ENCODE measurements around the gene TOMM40. TPM values are rescaled to one million over a fixed set of nuclear protein-coding genes. Genes with fewer than 3 reads are reported as not detected.

The TOMM40 gene
- total RNA-seq, 2 experiments from 2014 or later: 80.9 to 89.7 TPM

DNA sequence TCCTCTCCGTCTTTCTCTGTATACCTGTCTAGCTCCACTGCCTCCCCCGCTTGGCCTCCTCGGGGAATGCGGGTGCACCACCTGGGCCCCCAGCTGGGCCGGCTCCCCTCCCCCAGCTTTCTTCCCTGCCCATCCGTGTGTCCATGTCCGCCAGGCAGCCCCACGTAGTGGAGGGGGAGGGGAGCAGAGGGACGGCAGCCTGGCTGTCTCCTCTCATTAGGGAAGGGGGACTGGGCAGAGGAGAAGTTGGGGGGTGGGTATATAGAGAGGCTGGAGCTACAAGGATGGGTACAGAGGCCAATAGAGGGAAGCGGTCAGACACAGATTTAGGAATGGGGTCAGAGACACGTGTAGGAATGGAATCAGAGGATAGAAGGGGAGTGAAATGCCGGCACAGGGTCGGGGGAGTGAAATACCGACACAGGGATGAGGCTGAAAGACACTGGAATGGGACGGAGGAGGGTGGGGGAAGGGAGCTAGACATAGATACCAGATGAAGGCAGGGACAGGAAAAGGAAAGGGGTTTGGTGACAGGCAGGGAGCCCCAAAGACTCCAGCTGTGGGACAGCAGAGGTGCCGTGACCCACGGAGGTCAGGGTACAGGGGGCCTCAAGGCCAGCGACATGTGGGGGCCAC is 42.1 kb upstream of the TOMM40 start:
- Histone ChIP-seq H2AFZ (ENCODE audit: low read length) (no peak overlapping the region), H3K4me2 (ENCODE audit: low read length) (no peak overlapping the region), H3K9me3 (ENCODE audit: low read length) (no peaks in the 10 kb centered on the region), H4K20me1 (ENCODE audit: insufficient read depth, low read length) (no peaks in the 10 kb centered on the region), H3K79me2 (ENCODE audit: insufficient read depth, low read depth, low read length) (no peaks in the 10 kb centered on the region), H3K4me3 (ENCODE audit: low read depth, low read length, poor library complexity, severe bottlenecking) (no peak overlapping the region), H3K36me3 (ENCODE audit: insufficient read depth, low read length) (no peaks in the 10 kb centered on the region), H3K27ac (ENCODE audit: low read depth, low read length, poor library complexity, severe bottlenecking) (no peak overlapping the region), H3K9me2 (ENCODE audit: insufficient read depth, low read length) (no peaks in the 10 kb centered on the region), H3K4me1 (ENCODE audit: insufficient read depth, low read length, poor library complexity, severe bottlenecking) (peaks cover 16% of the 10 kb centered on the region)
- BruUV-seq (replicated peaks): no TSS peak
- no peak for DNase-seq (ENCODE audit: low spot score)
- CTCF ChIA-PET (ENCODE audit: unreplicated experiment): no interaction called here
- intact Hi-C loops (cut with micrococcal nuclease; ENCODE audit: unreplicated experiment): no loop called here
- no peak for TF ChIP-seq EZH2phosphoT487 (IDR thresholded peaks at IDR 0.05; ENCODE audit: borderline replicate concordance, low read depth, low read length)
- TF ChIP-seq, protein P1, sequence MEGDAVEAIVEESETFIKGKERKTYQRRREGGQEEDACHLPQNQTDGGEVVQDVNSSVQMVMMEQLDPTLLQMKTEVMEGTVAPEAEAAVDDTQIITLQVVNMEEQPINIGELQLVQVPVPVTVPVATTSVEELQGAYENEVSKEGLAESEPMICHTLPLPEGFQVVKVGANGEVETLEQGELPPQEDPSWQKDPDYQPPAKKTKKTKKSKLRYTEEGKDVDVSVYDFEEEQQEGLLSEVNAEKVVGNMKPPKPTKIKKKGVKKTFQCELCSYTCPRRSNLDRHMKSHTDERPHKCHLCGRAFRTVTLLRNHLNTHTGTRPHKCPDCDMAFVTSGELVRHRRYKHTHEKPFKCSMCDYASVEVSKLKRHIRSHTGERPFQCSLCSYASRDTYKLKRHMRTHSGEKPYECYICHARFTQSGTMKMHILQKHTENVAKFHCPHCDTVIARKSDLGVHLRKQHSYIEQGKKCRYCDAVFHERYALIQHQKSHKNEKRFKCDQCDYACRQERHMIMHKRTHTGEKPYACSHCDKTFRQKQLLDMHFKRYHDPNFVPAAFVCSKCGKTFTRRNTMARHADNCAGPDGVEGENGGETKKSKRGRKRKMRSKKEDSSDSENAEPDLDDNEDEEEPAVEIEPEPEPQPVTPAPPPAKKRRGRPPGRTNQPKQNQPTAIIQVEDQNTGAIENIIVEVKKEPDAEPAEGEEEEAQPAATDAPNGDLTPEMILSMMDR (conservative IDR thresholded peaks at IDR 0.05; ENCODE audit: low read length): no peak
- POLR2A ChIA-PET: interaction anchor here (0.7 kb wide), 2 partner anchors 25 to 863 kb away, joined by 3 read pairs; no protein-coding TSS in a partner anchor

- H3K79me2 ChIP-seq (ENCODE audit: insufficient read depth, low read depth, low read length): no peaks in the 10 kb centered on the region
- no peak overlapping the region for H3K4me3 ChIP-seq (ENCODE audit: low read depth, low read length, poor library complexity, severe bottlenecking)
- no peaks in the 10 kb centered on the region for H3K36me3 ChIP-seq (ENCODE audit: insufficient read depth, low read length)
- ChIA-PET POLR2A (no interaction called here), CTCF (ENCODE audit: unreplicated experiment) (interaction anchor here (0.6 kb wide), 1 partner anchor 138 kb away, joined by 8 read pairs; no protein-coding TSS in a partner anchor)
- TF ChIP-seq EZH2phosphoT487 (IDR thresholded peaks at IDR 0.05; ENCODE audit: borderline replicate concordance, low read depth, low read length): no peak
- TF ChIP-seq, protein P1 (conservative IDR thresholded peaks at IDR 0.05; ENCODE audit: low read length): no peak
- H2AFZ ChIP-seq (ENCODE audit: low read length): no peak overlapping the region
- H3K9me3 ChIP-seq (ENCODE audit: low read length): no peaks in the 10 kb centered on the region
- intact Hi-C loops (cut with micrococcal nuclease; ENCODE audit: unreplicated experiment): no loop called here
- no peaks in the 10 kb centered on the region for H3K9me2 ChIP-seq (ENCODE audit: insufficient read depth, low read length)
- peaks cover 5% of the 10 kb centered on the region for H3K4me1 ChIP-seq (ENCODE audit: insufficient read depth, low read length, poor library complexity, severe bottlenecking)
- DNase-seq (ENCODE audit: low spot score): no peak
- no TSS peak for BruUV-seq (replicated peaks)
- no peaks in the 10 kb centered on the region for H4K20me1 ChIP-seq (ENCODE audit: insufficient read depth, low read length)
- no peak overlapping the region for H3K4me2 ChIP-seq (ENCODE audit: low read length)
- no peak overlapping the region for H3K27ac ChIP-seq (ENCODE audit: low read depth, low read length, poor library complexity, severe bottlenecking)
Observed at GRCh38 chr19:44850641-44851109, 40.4 kb upstream of the TOMM40 start.

GRCh38 chr19:44851427-44851826 is 39.6 kb upstream of the TOMM40 start:
- H3K27ac ChIP-seq (ENCODE audit: low read depth, low read length, poor library complexity, severe bottlenecking): no peak overlapping the region
- H3K4me3 ChIP-seq (ENCODE audit: low read depth, low read length, poor library complexity, severe bottlenecking): no peak overlapping the region
- CTCF ChIA-PET (ENCODE audit: unreplicated experiment): no interaction called here
- no peaks in the 10 kb centered on the region for H3K9me3 ChIP-seq (ENCODE audit: low read length)
- H3K4me1 ChIP-seq (ENCODE audit: insufficient read depth, low read length, poor library complexity, severe bottlenecking): peaks cover 5% of the 10 kb centered on the region
- H2AFZ ChIP-seq (ENCODE audit: low read length): no peak overlapping the region
- peak; percentile 38 for DNase-seq (ENCODE audit: low spot score)
- POLR2A ChIA-PET: interaction anchor here (0.5 kb wide), 1 partner anchor 14 kb away, joined by 3 read pairs; no protein-coding TSS in a partner anchor
- no peaks in the 10 kb centered on the region for H3K9me2 ChIP-seq (ENCODE audit: insufficient read depth, low read length)
- no peaks in the 10 kb centered on the region for H3K36me3 ChIP-seq (ENCODE audit: insufficient read depth, low read length)
- no peaks in the 10 kb centered on the region for H3K79me2 ChIP-seq (ENCODE audit: insufficient read depth, low read depth, low read length)
- H3K4me2 ChIP-seq (ENCODE audit: low read length): no peak overlapping the region
- H4K20me1 ChIP-seq (ENCODE audit: insufficient read depth, low read length): no peaks in the 10 kb centered on the region
- no peak for TF ChIP-seq EZH2phosphoT487 (IDR thresholded peaks at IDR 0.05; ENCODE audit: borderline replicate concordance, low read depth, low read length)
- TF ChIP-seq, protein P1 (conservative IDR thresholded peaks at IDR 0.05; ENCODE audit: low read length): no peak
- no TSS peak for BruUV-seq (replicated peaks)
- intact Hi-C loops (cut with micrococcal nuclease; ENCODE audit: unreplicated experiment): no loop called here

All from OCI-LY7 (cell line).